Stimulated activated CD8-positive, alpha-beta memory T cell treated with anti-CD3 and anti-CD28 coated beads, Interleukin-7, amount 100 ng/mL, for 48 hours (primary cell): ENCODE measurements around the gene FMNL2.

Experiments used
- DNase-seq, 2 donors: peaks; one replicate each; pipeline ENCODE4 v3.0.0-alpha.2; 2020; ENCODE audit warnings: low read depth in 1 of 2; ENCODE audit errors: extremely low read depth in 1 of 2

FMNL2 gene

DNA sequence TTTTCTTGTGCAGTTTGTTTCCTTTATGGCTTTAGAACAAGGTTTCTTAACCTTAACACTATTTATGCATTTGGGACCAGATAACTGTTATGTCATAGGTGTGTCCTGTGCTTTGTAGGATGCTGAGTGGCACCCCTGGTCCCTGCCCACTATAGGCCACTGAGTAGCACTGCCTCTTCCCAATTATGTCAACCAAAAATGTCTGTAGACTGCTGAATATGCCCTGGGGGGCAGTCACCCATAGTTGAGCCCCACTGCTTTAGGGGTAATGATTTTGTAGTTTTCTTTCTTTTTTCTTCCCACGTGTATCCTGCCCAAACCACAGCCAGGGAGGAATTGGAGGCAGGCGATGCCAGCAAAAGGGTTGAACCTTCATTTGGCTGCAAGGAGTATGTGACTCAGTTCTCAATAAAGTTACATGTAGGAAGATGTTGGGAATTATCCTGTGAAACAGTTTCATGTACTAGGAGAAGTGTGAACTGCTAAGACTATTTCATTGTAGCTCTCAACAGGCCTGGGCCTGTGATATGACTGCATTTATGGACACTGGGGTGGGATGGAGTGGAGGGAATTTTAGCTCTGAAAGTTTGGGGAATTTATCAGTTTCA, 65.7 kb downstream of the FMNL2 start:
- no peak for DNase-seq

DNA sequence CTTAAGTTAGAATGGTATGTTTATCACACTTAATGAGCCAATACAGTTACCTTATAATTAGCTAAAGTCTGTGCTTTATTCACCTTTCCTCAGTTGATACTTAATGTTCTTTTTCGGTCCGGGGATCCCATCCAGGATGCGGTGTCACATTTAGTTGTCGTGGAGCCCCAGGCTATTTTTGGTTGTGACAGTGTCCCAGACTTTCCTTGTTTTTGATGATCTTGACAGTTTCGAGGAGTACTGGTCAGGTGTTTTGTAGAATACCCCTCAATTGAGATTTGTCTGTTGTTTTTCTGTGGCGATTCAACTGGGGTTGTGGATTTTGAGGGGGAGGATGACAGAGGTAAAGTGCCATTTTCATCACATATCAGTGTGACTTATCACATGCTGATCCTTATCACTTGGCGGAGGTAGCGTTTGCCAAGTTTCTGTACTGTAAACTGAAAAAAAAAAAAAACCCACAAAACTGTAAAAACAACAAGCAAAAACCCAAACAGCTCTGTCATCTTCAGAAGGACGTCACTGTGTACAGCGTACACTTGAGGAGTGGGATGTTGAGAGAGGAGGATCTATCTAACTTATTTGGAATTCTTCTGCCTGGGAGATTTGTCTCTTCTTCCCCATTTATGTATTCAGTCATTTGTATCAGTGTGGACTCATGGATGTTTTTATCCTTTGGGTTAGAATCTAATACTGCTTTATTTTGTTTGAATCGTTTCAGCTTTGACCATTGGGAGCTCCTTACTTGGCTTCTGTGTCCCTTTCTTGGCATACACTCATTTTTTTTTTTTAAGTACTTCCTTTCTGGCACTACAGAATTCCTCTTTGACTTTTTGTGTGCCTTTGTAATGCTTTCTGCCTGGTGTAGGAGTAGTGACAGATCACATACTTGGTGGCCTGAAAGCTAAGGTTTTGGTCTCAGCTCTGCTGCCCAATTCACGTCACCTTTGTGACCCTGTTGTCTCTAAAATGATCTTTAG, 68.1 kb downstream of the FMNL2 start:
- DNase-seq, result no peak

DNA sequence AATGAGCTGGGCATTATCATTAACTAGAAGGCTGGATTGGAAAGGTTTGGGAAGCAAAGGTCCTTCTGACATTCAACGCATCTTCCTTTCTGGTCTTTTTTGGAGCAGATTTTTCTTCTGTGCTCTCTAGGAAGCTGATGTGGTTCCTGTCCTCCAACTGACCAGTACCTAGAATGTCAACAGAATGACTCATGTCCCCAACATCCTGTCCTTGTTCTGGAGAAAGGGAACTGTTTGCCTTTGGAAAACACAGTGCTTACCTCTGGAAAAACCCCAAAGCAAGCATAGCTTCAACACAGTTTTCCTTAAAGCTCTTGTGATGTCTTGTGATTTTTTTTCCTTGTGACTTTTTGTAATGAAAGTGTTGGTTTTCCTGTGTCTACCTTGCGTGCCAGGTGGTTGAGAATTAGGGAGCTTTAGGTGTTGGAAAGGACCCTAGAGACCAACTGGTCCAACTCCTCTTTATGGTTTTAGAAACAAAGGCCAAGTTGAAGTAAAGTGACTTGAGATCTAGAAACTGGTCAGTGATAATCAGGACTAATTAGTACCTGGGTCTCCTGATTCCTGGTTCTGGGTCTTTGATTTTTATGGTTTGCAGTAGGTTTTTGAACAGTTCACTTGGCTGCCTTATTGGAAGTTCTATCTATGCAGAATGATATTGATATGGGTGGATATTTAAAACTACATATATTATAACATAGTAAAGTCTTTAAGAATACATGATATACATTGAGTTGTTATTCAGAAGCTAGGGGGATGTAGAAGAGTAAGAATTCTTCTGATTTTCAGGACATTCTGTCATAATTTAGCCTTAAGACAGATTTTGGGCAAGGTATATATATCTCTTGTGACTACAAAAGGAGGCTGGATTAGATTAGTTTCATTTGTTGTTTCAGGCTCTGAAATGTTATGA, 70.5 kb downstream of the FMNL2 start:
- DNase-seq, result no peak

DNA sequence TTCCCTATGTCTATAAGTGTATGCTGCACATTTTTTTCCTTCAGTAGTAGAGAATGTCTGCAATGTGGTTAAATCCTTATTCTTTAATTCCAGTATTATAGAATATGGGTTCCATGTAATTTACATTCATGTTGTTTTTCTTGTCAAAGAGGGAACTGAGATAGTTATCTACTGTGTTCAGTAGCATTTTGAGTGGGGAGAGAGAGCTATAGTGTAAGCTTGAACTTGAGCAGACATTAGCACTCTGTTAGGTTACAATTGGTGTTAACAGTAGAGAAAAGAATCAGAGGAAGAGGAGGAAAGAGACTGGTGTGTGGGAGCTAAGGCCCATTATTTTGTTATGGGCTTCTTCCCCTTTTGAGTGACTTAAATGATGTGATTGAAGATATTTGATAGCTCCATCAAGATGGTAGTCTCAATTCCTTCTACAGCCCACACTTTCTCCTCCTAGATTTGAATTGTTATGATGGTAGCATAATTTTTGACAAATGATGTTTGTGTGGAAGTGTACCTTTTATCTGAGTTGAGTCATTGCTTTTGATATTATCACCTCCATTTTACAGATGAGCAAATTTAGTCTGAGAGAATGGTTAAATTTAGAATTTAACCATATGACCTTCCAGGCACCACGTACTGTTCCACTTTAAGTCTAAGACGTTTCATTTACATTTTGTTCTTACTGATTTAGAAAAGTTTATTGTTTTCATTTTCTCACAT, 71.3 kb downstream of the FMNL2 start:
- no peak for DNase-seq

DNA sequence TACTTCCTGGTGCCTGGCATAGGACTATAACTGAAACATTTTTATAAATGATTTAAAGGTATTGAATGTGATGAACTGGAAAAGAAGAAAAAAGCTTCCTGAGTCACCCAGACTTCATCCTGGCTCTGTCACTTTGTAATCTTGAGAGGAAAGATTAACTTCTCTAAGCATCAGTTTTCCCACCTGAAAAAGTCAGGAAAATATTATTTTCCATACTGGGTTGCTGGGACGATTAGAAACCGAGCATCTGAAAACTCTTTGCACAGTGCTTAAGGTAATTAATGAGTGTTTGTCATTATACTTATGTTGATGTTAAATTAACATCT, 71.8 kb downstream of the FMNL2 start:
- no peak for DNase-seq

DNA sequence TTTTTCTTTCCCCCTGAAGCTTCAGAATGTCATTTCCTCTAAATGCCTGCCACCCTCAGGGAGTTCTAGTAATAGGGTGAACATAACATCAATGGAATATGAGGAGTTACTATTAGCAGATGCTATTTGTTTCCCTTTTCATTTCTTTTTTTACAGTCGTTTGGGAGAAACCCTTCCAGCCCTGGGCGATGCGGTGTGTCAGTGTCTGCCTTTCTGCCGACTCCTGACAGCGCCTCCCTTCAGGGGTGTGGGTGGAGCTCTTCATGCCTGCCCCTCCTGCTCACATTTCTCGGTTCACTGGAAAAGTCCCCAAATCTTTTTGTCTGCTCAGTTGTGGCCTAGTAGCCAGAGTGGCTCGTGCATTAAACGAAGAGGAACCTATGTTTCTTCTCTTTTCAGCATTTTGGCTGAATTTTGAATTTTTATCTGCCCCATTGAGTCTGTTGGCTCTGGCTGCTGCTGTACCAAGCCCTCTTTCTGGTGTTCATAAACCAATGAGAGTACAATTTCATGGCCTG, 72.3 kb downstream of the FMNL2 start:
- no peak for DNase-seq

DNA sequence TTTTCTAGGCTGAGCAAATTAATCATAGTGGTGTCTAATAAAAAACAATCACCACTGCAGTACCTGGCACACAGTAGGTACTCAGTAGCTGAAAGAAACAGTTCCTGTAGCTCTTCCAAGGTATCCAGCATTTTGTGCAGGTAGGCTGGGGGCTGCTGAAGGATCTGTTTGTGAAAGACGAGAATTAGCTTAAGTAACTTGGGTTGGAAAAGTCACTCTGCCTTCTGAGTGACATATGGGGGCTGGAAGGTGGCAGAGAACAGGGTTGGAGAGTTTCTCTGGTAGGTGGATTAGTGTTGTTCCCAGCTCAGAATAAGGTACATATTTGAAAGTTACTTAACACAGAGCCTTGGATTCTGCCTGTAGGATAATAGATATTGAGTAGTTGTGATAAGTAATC, 72.8 kb downstream of the FMNL2 start:
- no peak for DNase-seq

DNA sequence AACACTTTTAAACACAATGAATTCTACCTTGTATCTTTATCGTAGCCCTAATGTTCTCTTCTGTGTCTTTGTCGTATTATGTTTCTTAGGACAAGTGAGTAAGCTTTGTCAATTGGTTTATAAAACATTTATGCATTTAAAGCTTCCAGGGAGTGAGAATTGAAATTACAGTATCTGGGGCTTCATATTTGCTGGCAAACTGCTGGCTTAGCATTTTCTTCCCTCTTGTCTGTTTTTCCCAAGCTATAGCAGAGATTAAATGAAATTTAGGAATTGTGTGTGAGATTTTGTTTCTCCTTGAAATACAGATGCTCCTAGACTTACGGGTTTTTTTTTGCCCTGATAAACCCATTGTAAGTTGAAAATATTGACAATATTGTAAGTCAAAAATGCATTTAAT, 73.3 kb downstream of the FMNL2 start:
- DNase-seq, result no peak

DNA sequence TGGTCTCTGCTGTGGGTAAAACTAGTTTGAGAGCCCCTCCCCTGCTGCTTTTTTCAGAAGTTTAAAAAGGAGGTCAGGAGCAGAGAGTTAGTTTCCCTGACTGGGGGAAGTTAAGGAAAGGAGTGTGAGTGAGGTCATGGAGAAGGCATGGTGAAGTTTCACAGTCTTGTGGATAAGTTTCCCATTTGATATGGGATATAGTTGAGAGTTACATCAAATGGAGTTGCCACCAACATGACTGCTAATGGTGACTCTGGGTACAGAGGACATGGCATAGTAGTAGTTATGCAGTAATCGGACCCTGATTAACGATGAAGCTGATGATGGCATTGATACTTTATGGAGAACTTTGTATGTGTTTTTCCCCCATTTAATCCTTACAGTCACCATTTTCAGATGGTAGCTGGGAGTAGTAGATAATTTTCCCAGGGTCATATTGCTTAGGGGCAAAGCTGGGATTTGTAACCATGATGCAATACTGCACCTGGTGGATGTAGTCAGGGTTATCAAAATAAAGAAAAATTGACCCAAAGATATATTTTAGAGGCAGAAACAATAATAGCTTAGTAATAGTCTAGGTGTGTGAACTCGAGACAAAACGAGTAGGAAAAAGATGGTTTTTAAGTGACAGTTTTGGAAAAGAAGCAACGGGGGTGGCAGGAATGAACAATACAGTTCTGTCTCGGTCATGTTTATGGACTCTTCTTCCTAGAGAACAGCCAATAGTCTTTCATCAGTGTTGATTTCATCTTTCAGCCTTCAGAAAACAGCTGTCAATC, 74.6 kb downstream of the FMNL2 start:
- no peak for DNase-seq

DNA sequence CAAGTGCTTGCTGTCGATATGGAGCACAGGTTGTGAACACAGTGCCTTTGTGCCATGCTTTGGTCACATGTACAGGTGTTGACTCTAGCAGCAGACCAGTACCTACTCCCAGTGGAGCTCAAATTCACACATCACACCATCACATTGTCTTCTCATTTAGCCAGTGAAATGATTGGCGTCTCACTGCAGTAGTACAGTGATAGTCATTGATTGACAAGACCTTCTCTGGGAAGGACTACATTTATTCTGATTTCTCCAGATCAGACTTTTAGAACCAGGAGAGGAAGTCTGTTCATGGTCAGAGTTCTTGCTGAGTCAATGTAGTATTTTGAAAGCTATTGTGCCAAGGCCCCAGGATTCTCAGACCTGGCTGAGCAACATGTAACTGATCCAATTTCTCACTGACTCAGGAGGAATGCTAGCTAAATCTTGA, 75.2 kb downstream of the FMNL2 start:
- no peak for DNase-seq

DNA sequence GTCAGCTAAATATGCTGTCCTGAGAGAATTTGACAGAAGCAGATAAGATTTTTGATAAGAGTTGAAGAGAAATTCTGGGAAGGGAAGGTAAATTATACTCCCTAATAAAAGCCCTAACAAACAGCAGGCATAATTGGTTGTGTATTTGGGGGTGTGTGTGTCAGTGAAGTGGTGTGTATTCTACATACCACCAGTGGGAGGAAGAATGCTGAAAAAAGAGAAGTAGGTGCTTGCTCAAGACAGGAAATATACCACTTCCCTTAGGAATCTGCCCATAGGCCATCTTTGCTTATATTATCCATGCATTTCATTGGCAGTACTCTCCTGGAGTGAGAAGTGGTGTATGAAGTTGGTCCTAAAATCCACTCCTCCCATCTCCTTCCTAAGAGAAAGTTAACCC, 76.2 kb downstream of the FMNL2 start:
- DNase-seq, result no peak

DNA sequence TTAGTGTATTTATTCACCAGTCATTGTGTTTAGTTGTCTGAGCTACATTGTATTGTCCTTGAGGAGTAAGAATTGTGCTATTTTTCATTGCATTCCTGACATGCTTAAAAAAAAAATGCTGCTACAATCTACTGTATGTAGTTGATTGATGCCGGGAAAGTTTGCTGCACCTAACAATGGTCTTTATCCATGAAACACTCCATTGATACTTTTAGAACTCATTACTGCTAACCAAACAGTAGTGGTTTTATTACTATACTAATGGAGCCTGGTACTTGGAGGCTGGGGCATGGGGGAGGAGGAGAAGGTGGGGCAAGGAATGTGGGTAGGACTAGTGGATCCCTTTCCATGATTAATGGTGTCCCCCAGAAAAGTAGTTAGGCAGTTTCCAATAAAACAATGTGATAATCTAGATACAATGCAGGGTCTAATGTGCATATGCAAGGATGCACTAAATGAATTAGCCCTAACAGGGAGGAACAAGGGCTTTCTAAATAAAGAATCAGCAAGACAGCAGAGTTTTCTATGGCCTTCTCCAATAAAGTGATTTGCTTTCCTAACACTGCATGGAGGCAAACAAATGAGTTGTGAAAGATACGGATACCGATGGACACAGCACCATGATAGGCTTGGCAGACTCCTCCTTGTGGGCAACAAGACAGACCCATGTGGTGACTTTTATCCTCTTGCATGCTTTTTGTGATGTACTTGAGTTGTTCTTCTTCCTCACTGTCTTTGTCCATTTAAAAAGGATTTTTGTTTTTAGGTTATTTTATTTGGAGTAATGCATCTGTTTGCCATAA, 78.5 kb downstream of the FMNL2 start:
- no peak for DNase-seq

DNA sequence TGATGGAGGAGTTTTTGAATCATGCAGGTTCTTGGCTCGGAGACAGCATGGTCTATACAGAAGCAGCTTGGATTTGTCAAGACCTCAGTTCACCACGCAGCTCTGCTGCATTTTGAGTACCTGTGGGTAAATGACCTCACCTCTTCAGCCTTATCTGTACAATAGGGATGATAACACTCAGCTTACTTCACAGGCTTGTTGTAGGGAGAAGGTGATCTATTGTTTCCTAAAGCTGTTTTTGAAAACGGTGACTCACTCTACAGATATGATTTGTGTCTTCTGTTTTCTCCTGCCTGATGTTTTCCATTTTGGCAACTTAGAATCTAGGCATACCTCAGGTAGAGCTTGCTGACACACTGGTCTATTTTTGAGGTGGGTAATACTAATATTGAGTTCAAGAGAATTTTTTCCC, 80.3 kb downstream of the FMNL2 start:
- DNase-seq, result peak in 1 of 2 donors; percentile 24

DNA sequence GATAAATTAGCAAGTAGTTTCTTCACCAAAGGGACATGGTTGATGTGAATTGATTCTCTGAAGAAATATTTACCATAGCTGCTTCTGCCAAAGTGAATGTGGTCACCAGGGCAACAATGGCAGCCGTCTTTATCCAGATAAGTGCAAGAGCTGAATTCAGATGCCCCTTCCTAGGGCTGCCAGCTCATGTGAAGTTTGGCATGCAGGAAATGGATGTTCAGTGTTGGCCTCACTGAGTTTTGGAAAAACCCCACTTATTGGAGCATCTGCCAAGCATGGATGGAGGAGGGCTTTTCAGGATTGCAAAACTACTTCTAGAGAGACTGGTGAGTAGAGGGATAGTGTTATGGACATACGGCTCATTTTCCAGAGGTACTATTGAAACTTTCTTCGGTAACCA, 80.8 kb downstream of the FMNL2 start:
- DNase-seq, result no peak

DNA sequence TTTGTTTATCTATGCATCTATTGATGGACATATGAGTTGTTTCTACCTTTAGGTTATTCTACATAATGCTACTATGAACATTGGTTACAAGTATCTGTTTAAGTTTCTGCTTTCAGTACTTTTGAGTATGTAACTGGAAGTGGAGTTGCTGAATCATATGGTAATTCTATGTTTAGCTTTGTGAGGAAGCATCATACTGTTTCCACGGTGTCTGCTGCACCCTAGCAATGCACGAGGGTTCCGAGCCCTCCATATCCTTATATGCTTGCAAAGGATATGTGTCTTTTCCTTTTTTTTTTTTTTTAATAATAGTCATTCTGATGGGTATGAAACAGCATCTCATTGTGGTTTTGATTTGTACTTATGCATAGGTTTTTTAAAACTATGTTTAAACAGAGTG, 83.7 kb downstream of the FMNL2 start:
- DNase-seq, result no peak

DNA sequence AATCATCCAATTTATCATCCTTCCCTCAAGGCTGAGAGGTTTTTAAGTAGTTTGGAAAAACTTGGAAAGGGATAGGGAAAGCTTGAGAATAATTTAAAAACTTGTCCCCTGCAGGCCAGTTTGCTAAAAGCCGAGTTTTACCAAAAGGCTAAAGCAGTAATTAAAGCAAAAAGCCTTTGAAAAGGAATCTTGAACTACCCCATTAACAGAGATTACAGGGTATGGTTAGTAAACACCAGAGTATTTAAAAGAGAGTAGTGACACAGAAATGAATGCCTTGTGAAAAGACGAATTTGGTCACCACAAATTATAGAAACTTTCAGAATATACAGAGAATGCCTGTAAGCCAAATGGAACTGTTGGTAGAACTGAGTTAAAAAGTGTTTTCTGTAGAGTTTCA, 85.0 kb downstream of the FMNL2 start:
- no peak for DNase-seq

DNA sequence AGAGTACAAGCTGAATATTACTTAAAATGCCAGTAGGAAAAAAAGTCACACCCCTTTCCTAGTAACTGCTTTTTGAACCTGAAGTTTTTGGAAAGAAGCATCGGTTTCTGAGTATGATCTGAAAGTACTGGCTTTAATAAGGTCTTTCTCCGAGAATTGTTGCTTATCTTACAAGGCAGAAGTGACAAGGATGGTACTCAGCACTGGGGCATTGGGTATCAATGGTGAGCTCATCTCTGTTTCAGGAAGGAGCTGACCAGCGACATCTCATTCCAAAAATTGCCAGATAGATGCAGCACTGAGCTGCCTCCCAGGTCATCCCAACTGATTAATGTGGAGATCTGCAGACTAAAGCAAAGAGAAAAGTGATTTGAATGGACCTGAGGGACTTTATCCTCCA, 85.4 kb downstream of the FMNL2 start:
- DNase-seq, result no peak

DNA sequence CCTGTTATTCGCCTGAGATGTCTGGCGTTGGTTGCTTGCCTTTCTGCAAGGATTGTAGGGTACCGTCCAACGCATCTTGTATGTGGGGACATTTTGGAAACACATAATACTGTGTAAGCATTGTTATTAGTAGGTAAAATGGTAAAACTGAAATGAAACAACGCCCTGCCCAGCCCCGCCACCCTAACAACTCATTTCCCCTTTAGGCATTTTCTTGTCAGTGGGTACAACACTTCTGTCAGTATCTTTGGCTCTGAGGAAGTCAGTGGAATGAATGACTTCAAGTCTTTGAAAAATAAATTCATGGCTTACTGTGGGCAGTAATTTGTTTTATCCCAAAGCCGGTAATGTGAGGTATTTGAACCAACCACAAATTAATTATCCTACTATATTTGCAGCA, 86.0 kb downstream of the FMNL2 start:
- DNase-seq, result no peak
